ENCODE data around the gene TMPRSS12. TPM values are rescaled to one million over a fixed set of nuclear protein-coding genes. Genes with fewer than 3 reads are reported as not detected.

The TMPRSS12 gene
- total and polyA plus RNA-seq, 2 of the 13 experiments (the other 11 are each of a cell fraction or from before 2014, with no cell fraction given), result not detected

- Histone ChIP-seq H4K20me1 (ENCODE audit: insufficient read depth, low read length) (no peaks in the 10 kb centered on the region), H3K4me3 (replicated peaks in 1 of 3; ENCODE audit: insufficient read depth in 1 of 3, low read depth in 2 of 3, low read length in 3 of 3) (peak overlapping the region; percentile 70 to 85 (median 85)), H3K79me2 (ENCODE audit: insufficient read depth, low read length) (peaks cover 54% of the 10 kb centered on the region), H3K27me3 (ENCODE audit: control insufficient read depth in 1 of 2, insufficient read depth in 2 of 2, low read length in 2 of 2) (peaks cover 0 to 3% of the 10 kb centered on the region in 2 experiments; a peak in 1 of 5 replicates), H3K4me2 (ENCODE audit: low read depth, low read length) (peak overlapping the region; percentile 88), H3K9ac (ENCODE audit: insufficient read depth, low read depth, low read length) (peak overlapping the region; percentile 88), H2AFZ (ENCODE audit: low read length) (no peak overlapping the region), H3K36me3 (replicated peaks in 1 of 2; ENCODE audit: control insufficient read depth in 1 of 2, insufficient read depth in 2 of 2, low read length in 2 of 2) (peaks cover 0 to 1% of the 10 kb centered on the region in 2 experiments; a peak in 4 of 5 replicates), H3K4me1 (ENCODE audit: insufficient read depth, low read length) (peaks cover 54% of the 10 kb centered on the region), H3K9me3 (ENCODE audit: low read length) (no peaks in the 10 kb centered on the region), H3K27ac (ENCODE audit: extremely low read length, insufficient read depth, low read length) (peak overlapping the region; percentile 82)
- BruUV-seq (replicated peaks), result no TSS peak
- ATAC-seq, result peak; percentile 57
- intact Hi-C loops (cut with micrococcal nuclease; ENCODE audit: unreplicated experiment) (loop anchor here (5.0 to 10.0 kb wide), 2 partner anchors 98 to 160 kb away; partner anchors contain the start of gene ATF1), in situ Hi-C loops (cut with HindIII; ENCODE audit: extremely low pct_ligation_motif_present, low pct_unique_long_range_greater_than_20kb) (no loop called here)
- POLR2A ChIA-PET, result interaction anchor here (0.8 to 4.2 kb wide), 11 partner anchors 8 to 161 kb away, joined by 3 to 46 read pairs (median 6); partner anchors contain the start of genes ATF1 and SLC11A2
- FAIRE-seq, result no peak
- 0% methylated on average over 7 of the region's 7 CpGs for WGBS (ENCODE audit: low lambda C conversion rate)
- DNase-seq (ENCODE audit: low spot score), result no peak
- CTCF ChIA-PET (ENCODE audit: low intra/inter-chr PET ratio, low total read pairs), result no interaction called here
- TF ChIP-seq ZNF598 (CRISPR knock-in tag; IDR thresholded peaks at IDR 0.05; ENCODE audit: borderline replicate concordance), result 0 out of 2 replicates have a peak, but pooled peaks have one; percentile 70
- no peak for TF ChIP-seq ZNF841 (CRISPR knock-in tag; IDR thresholded peaks at IDR 0.05; ENCODE audit: borderline replicate concordance)
- no peak for TF ChIP-seq NR2F2 (IDR thresholded peaks at IDR 0.05; ENCODE audit: borderline replicate concordance, low read depth)
- TF ChIP-seq ZNF772 (CRISPR knock-in tag; IDR thresholded peaks at IDR 0.05), result 0 out of 2 replicates have a peak, but pooled peaks have one; percentile 32
- 0 out of 2 replicates have a peak, but pooled peaks have one; percentile 11 for TF ChIP-seq HNF1B (CRISPR knock-in tag; IDR thresholded peaks at IDR 0.05)
- TF ChIP-seq, protein P1, sequence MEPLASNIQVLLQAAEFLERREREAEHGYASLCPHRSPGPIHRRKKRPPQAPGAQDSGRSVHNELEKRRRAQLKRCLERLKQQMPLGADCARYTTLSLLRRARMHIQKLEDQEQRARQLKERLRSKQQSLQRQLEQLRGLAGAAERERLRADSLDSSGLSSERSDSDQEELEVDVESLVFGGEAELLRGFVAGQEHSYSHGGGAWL (CRISPR knock-in tag; IDR thresholded peaks at IDR 0.05), result peak; percentile 17; the same call in 1 of the 2 replicates
- peak; percentile 45; the same call in 1 of the 2 replicates for TF ChIP-seq ZNF501 (CRISPR knock-in tag; IDR thresholded peaks at IDR 0.05)
- TF ChIP-seq ZNF44 (CRISPR knock-in tag; IDR thresholded peaks at IDR 0.05), result 0 out of 2 replicates have a peak, but pooled peaks have one; percentile 19
- TF ChIP-seq, protein P2, sequence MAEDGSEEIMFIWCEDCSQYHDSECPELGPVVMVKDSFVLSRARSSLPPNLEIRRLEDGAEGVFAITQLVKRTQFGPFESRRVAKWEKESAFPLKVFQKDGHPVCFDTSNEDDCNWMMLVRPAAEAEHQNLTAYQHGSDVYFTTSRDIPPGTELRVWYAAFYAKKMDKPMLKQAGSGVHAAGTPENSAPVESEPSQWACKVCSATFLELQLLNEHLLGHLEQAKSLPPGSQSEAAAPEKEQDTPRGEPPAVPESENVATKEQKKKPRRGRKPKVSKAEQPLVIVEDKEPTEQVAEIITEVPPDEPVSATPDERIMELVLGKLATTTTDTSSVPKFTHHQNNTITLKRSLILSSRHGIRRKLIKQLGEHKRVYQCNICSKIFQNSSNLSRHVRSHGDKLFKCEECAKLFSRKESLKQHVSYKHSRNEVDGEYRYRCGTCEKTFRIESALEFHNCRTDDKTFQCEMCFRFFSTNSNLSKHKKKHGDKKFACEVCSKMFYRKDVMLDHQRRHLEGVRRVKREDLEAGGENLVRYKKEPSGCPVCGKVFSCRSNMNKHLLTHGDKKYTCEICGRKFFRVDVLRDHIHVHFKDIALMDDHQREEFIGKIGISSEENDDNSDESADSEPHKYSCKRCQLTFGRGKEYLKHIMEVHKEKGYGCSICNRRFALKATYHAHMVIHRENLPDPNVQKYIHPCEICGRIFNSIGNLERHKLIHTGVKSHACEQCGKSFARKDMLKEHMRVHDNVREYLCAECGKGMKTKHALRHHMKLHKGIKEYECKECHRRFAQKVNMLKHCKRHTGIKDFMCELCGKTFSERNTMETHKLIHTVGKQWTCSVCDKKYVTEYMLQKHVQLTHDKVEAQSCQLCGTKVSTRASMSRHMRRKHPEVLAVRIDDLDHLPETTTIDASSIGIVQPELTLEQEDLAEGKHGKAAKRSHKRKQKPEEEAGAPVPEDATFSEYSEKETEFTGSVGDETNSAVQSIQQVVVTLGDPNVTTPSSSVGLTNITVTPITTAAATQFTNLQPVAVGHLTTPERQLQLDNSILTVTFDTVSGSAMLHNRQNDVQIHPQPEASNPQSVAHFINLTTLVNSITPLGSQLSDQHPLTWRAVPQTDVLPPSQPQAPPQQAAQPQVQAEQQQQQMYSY (CRISPR knock-in tag; IDR thresholded peaks at IDR 0.05), result 0 out of 2 replicates have a peak, but pooled peaks have one; percentile 4
- peak; percentile 18; the same call in 1 of the 2 replicates for TF ChIP-seq ZBTB7B (CRISPR knock-in tag; IDR thresholded peaks at IDR 0.05)
- peak; percentile 41 for TF ChIP-seq PHF8 (CRISPR knock-in tag; IDR thresholded peaks at IDR 0.05)
- peak; percentile 18; the same call in 1 of the 2 replicates for TF ChIP-seq ZNF768 (CRISPR knock-in tag; IDR thresholded peaks at IDR 0.05)
- TF ChIP-seq ZNF687 (CRISPR knock-in tag; IDR thresholded peaks at IDR 0.05), result peak; percentile 52
- TF ChIP-seq MAZ (IDR thresholded peaks at IDR 0.05; ENCODE audit: borderline replicate concordance, low read depth, low read length), result no peak
- TF ChIP-seq MAZ (CRISPR knock-in tag; IDR thresholded peaks at IDR 0.05; ENCODE audit: low read depth), result 0 out of 2 replicates have a peak, but pooled peaks have one; percentile 33
These were observed 82.6 kb downstream of the TMPRSS12 start for GRCh38 chr12:50925342-50925651.
